Stimulated activated CD8-positive, alpha-beta memory T cell treated with anti-CD3 and anti-CD28 coated beads, Interleukin-4, amount 100 ng/mL, for 48 hours (primary cell): ENCODE measurements around the gene OLIG2.

ENCODE experiments used
- DNase-seq: peaks from one replicate; pipeline ENCODE4 v3.0.0-alpha.2; 2020

The OLIG2 gene

DNA sequence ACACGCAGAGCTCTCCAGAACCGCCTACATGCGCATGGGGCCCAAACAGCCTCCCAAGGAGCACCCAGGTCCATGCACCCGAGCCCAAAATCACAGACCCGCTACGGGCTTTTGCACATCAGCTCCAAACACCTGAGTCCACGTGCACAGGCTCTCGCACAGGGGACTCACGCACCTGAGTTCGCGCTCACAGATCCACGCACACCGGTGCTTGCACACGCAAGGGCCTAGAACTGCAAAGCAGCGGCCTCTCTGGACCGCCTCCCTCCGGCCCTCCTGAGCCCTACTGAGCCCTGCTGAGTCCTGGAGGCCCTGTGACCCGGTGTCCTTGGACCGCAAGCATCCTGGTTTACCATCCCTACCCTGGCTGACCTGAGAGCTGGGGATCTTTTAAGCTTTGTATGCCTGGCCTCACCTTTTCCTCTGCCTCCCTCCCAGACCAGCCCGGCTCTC lies 8.3 kb downstream of the OLIG2 start:
- no peak for DNase-seq

DNA sequence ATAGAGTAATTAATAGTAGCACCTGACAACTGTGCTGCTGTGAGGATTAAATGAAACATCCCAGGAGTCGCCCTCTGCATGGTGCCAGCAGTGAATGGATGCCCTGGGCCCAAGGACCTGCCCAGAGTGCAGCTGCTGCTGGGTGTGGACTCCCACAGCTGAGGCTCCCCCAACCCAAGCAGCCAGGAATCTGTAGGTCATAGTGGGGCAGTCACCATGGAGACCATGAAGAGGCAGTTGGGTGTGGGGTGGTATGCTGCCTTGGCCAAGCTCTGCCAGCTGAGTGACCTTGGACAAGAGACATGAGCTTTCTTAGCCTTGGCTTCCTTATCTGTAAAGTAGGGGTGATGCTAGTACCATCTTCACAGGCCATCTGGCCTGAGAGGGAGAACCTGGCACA lies 9.4 kb downstream of the OLIG2 start:
- DNase-seq, result no peak

DNA sequence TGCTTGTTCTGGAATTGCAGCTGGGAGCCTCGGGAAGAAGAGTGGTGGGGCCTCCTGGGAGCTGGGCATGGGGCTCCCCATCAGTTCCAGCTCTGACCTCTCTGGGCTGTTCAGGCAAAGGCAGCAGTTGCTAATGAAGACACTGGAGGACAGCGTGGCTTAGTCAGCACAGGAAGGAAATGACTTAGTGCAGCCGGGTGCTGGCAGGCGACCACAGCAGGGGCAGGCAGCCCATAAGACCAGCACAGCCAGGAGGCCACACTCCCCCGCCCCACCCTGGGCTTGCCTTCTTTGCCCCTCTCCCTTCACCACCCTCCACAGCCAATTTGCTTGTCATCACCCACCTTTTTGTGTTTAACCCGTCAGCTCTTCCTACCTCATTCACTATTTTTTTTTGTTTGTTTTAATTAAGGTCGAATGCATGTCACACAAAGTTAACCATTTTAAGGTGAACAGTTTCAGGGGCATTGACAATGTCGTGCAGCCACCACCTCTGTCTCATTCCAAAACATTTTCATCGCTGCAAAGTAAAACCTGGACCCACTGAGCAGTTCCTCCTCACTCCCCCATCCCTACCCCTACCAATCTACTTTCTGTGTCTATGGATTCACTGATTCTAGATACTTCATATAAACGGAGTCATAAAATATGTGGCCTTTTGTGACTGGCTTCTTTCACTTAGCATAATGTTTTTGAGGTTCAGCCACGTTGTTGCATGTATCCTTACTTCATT lies 10.9 kb downstream of the OLIG2 start:
- peak; percentile 43 for DNase-seq

DNA sequence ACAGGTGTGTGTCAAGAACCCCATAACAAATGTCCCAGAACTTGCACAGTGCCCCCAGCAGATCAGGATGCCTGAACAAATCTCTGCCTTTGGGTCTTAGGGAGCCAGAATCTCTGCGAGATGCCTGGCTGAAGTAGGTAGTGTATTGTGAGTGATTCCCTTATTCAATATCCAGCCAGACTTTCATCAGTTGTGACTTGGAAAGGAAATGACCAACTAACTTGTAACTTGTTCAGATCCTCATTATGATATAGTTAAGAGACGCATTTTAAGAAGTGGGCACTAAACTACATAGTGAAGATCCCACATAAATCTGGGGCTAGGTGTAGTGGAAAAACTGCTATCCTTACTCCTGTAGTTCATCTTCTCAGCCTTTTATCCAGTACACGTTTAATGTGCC lies 11.8 kb downstream of the OLIG2 start:
- no peak for DNase-seq

DNA sequence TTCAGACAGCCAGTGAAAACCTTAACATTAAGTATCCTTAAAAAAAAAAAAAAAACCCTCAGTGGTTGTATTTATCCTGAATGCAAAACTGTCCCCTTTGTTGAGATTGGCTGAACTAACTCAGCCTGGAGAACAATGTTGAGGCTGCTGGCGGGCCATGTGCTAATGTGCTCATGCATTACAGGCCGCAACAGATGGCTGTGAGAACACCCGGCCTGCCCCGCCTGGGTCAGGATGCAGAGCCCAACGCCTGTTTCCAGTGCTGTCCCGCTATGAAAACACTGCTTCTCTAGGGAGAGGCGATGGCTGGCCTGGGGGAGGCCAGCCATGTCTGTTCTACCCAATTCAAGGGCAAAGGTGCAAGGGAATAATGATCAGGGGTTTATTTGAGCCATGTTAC lies 13.8 kb downstream of the OLIG2 start:
- DNase-seq, result no peak

DNA sequence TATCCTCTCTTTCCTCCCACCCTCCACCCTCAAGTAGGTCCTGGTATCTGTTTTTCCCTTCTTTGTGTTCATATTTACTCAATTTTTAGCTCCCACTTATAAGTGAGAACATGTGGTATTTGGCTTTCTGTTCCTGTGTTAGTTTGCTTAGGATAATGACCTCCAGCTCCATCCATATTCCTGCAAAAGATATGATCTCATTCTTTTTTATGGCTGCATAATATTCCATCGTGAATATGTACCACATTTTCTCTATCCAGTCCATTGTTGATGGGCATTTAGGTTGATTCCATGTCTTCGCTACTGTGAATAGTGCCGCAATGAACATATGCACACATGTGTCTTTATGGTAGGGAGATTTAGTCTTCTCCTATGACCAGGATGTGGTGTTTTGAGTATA lies 14.5 kb downstream of the OLIG2 start:
- no peak for DNase-seq

DNA sequence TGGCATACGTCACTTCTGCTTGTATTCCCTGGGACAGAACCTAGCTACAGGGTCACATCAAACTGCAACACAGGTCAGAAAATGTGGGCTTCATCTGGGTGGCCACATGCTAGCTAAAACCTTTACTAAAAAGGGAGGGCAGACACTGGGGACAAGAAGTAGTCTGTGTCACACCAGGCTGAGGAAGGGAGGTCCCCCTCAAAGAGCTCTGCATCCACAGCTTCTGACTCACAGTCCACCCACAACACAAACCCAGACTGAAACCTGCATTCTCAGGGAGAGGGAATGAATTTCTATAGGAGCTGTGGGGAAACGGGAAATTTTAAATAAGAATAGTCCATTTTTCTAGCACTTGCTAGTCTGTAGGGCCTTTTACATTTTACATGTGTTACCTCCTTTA lies 16.2 kb downstream of the OLIG2 start:
- DNase-seq, result no peak

DNA sequence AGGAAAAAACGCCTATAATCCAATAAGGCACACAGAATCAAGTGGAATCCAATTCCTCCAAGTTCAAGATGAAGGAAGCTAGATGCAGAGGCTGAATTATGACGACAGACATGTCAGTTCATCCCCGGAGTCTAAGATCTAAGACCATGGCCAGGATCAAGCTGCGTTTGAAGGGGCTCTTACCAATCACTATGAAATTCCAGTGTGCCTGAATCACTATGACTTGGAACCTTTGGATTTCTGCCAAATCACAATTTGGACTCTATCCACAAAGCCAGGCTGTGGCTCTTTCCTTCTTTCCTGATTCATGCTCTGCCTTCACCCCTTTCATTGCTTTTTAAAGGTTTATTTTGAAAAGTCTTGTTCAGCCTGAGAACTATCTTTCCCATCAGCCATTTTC lies 17.1 kb downstream of the OLIG2 start:
- no peak for DNase-seq

DNA sequence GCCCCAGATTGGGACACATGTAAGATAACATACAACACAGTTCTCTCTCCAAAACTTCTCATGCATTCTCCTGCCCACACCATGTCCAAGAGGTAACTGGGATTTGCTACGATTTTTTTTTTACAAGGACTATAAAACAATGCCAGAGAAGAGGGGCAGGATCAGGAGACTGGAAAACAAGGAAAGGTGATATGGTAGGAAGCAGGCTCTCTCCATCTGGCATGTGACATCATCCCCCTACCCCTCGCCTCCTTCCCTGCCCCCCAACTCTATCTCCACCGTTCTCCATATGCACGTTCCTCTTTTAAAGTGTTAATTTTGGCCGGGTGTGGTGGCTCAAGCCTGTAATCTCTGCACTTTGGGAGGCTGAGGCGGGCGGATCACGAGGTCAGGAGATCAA lies 20.7 kb downstream of the OLIG2 start:
- no peak for DNase-seq

DNA sequence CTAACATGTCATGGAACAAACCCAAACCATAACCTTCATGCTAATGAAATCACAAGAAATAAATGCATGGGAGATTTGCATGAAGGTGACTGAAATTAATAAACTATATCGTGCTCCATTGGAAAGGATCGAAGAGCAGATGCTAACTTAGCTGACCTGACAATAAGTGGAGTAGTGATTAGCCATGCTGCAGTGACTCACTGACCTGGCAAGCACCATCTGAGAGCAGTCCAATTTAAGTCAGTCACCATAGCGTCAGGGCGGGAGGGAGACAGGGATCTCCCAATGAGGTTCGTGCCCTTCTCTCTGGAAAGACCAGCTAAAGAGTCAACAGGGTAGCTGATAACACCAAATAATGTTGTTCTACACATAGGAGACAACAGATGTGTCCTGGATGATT lies 21.5 kb downstream of the OLIG2 start:
- no peak for DNase-seq

DNA sequence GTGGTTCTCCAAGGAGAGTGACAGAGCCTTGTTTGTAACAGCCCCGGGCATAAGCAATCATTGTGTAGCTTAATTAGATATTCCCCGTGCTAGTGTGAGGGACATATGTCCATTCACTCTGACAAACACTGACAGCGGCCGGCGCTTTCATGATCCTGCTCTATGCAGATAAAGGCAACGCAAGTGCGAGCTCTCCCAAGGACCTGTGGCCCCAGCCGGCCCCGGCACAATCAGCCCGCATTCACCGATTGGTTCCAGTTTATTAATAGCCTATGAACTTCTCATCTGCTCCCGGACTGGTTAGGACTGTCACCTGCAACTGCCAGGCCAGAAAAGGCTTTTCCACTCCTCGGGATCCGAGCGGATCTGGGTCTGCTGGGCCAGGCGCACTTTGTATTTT lies 26.2 kb downstream of the OLIG2 start:
- DNase-seq, result no peak

DNA sequence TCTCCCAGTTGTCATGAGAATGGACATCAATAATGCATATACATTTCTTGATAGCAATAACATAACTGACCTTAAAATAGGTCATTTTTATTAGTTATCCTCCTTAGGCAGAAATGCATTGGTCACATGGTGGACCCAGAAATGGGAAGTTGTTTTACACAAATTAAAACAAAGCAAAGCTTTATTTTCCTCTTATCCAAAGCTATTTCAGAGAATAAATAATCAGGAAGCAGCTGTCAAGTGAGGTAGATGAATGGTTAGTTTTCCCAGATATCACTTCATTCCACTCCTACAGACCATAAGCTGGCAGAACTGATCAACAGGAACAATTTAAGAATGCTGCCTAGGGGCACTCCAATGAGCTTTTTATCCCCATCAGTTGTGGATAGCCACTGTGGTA lies 28.2 kb downstream of the OLIG2 start:
- no peak for DNase-seq

DNA sequence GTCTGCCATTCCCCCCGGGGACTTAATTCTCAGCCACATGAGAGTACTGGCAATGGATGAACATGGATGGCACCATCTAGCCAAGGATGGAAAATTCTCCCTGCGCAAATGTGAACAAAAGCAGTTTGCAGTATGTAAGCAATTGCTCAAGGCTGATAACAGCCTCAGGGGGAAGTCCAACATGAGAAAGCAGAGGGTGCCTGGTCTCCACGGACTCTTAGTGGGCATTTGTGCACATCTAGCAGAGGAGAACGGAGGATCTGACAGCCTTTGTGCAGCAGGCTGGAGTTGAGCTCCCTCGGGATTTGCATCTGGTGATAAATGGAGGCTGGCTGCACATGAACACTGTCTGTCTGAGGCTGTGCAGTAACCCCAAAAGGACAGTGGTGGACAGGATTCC lies 30.3 kb downstream of the OLIG2 start:
- DNase-seq, result no peak

DNA sequence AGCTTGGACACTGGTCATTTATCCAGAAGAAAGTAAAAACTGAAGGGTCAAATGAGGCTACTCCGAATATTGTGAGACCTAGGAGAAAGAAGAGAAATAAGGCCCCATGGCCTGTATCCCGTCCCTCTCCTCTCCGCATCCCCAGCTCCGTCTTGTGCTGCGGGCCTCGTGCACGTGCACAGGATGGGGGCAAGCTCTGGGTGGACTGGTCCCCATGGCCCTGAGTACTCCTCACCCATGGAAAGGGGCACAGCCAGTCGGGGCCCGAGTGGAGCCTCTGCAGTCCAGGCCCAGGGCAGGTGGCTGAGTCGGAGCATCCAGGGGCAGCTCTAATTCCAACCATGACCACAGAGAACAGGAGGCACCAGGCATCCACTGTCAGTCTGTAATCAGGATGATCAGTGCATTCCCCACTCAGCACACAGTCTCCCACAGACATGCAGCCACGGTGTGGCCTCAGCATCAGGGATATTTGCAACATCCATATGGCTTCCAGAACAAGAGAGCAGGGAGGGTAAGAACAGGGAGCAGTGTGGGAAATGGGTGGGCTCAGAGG lies 31.7 kb downstream of the OLIG2 start:
- DNase-seq, result no peak

DNA sequence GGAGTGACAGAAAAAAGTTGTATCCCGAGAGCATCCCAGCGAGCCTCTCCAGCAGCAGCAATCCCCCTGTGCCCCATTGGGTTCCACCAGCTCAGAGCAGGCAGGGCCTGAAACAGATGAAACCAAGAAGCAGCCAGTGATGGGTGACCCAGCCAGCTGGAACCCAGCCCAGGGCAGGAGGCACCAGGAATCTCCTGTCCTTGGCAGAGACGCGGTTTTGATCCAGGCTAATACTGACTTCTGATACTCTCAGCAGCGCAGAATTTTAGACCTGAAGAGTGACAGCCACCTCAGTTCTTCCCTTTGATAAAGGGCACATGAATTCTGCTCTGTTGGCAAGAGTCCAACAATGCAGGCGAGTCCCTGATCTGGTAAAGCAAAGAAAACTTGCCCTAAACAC lies 32.8 kb downstream of the OLIG2 start:
- no peak for DNase-seq

DNA sequence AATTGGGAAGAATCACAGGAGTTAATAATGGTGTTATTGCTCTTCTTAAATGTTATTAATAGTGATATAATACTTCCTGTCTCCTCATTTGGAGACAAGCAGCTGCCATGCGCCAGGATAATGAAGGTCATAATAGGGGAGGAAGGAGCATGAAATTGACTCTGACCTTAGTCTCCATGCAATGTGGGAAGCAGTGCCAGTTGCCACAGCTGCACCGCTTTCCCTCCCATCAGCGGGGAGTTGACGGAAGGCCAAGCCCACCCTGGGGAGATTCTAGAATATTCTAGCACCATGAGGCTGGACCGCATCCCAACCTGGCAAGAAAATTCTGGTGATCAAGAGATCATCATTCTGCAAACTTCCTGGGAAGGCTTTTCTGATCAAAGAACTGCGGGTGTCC lies 33.2 kb downstream of the OLIG2 start:
- no peak for DNase-seq

DNA sequence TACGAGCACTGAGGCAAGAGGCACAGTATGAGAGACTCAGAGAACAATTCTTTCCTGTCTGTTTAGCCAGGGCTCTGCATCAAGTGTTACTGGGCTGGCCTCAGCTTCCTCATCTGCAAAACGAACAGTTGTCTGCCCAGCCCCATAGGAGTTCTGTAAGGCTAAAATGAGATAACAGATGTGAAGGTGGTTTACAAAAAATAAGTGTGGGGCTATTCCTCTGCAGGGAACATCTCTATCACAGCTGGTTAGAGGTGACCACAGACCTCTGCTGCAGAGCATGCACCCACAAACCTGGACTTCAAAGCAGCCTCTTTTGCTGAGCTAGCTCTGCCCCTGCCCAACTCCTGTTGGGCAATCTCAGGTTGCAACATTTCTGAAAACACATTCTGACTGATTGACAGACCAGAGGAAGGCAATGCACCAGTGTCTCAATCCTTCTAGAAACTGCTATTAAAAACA lies 33.7 kb downstream of the OLIG2 start:
- DNase-seq, result no peak

DNA sequence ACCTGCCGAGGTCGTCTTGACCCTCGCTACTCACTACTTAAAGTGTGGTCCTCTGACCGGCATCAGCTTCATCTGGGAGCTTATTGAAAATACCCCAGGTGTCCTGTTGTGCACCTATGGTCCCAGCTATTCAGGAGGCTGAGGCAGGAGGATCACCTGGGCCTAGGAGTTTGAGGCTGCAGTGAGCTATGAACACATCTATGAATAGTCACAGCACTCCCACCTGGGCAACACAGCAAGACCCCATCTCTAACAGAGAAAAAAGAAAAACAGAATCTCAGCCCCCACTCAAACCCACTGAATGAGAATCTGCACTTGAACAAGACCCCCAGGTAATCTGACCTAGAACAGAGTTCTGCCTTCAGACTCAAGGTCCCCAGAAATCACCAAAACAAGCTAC lies 35.5 kb downstream of the OLIG2 start:
- DNase-seq, result no peak

DNA sequence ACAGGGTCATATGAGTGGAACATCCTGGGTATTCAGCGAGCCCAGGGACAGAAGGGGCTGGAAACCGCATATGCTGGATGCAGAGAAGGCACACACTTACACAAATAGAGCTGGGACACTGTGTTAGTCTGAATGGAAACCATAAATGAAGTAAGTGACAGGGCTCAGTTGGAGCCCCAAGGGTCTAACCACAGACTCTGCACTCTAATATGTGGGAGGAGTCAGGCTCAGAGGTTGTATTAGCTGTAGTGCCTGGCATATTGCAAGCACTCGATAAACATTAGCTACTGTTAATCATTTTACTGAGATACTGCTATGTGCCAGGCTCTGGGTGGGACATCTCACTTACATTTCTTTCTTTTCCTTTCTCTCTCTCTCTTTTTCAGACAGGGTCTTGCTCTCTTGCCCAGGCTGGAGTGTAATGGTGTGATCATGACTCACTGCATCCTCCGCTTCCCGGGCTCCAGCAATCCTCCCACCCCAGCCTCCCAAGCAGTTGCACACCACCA lies 37.7 kb downstream of the OLIG2 start:
- no peak for DNase-seq

DNA sequence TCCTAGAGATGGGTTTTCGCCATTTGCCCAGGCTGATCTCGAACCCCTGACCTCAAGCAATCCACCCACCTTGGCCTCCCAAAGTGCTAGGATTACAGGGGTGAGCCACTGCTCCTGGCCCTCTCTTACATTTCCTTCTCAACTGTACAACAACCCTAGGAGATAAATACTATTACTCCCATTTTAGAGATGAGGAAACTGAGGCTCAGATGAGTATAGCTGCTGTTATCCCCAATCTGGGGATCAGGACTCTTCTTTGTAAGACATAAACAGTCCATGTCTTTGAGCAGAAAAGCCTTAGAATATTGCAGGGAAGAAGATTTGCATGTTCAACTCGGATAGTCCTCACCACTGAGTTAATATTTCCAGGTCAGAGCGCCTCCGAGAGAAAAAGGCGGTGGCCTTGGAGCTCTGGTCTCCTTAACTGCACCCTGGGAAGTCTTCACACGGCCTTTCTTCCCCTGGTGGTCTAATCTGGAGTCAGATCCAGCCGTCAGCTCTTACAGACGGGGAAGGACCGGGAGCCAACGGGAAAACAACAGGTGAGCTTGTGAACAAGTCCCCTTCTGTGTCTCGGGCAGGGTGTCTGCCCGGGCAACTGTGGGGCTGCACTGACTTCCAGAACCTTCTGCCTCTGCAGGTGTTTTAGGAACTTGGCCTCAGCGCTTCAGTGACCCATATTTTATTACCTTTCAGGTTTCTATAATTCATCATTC lies 38.3 kb downstream of the OLIG2 start:
- no peak for DNase-seq

DNA sequence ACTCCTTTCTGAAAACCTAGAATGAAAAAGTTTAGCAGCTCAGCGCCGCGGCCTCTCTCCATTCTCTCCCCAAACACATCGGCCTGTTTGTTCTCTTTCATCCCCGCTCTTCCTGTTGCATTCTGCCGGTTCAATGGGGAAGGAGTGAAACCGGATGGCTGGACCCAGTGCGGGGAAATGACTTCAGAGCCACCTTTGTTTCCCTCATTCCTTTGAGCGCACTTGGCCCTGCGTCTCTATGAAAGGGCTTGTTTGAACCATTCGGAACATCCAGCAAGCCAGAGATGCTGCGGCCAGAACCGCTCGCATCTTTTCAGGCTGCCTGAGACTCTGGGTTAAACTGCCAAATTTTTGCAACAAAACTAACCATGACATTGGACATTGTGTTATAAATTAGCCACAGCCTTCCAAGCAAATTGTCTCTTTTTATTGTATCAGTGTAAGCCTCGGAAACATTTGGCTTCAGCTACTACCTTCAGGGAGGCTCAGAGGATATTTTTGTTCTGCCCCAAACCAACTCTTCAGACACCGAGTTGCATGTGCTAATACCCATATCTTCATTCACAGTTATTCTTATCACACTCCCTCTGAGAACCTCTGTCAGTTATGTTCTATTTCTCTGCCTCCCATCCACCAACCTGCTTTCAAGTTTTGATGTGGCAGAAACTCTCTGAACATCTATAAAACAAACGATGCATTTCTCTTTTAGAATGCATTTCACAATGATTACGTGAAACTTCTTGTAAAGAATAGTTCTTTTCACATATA lies 39.1 kb downstream of the OLIG2 start:
- DNase-seq, result no peak

DNA sequence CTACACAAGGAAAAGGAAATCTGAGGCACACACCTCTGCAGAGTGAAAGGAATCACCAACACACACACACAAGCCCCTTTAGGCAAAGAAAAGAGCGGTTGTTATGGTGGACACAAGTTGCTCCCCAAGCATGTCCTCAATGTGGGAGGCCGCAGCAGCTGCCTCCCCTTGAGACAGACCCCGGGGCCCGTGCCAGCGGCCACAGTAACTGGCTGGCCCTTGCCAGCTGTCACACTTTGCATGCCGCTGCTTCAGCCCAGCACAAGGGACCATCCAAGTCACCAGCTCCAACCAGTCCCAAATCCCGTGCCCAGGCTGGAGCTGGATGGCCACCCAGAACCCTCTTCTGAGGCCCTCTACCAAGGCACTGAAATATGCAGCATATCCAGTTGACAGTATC lies 41.3 kb downstream of the OLIG2 start:
- DNase-seq, result no peak

DNA sequence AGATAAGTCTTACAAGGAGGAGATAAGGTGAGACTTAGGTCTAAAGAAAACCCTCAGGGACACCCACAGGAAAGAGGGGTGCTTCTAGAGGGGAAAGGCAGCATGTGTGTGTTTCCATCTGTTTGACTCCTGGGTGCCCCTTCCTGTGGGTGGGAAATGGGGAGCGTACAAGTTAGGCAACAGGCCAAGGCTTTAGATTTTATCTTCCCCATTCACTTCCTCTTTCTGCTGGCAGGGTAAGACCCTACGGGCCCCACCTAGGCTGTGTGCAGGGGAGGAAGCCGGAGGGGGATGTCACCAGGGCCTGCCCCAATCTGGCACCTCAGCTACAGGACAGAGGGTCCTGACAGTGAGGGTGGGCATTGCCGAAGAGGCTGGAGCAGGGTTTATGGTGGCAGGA lies 41.7 kb downstream of the OLIG2 start:
- DNase-seq, result no peak
